Panc1 (cell line): ENCODE results near the gene MICAL2.

ENCODE experiments used
- POLR2AphosphoS5 ChIP-seq: IDR thresholded peaks from 2 replicates; pipeline ENCODE4 v1.6.1; 2012; ENCODE audit warnings: mild to moderate bottlenecking, low read depth, low read length, moderate library complexity
- REST ChIP-seq, 2 experiments: IDR thresholded peaks; 2 replicates each; pipeline ENCODE4 v1.6.1; 2011 to 2012; ENCODE audit warnings: low read depth in 2 of 2, control low read depth in 1 of 2, low read length in 1 of 2, mild to moderate bottlenecking in 1 of 2, moderate library complexity in 1 of 2; ENCODE audit not compliant: insufficient read depth in 1 of 2
- TF ChIP-seq, protein P1 (sequence below): fragments of 450-650 bp; IDR thresholded peaks from 2 replicates; pipeline ENCODE4 v1.5.1; 2017; ENCODE audit warnings: mild to moderate bottlenecking

GRCh38 chr11:12141283-12141682 is 30.9 kb downstream of the MICAL2 start:
- TF ChIP-seq REST (IDR thresholded peaks at IDR 0.05; ENCODE audit: insufficient read depth in 1 of 2, low read depth in 2 of 2, low read length in 1 of 2) (no peak), POLR2AphosphoS5 (no peak)
- TF ChIP-seq, protein P1, sequence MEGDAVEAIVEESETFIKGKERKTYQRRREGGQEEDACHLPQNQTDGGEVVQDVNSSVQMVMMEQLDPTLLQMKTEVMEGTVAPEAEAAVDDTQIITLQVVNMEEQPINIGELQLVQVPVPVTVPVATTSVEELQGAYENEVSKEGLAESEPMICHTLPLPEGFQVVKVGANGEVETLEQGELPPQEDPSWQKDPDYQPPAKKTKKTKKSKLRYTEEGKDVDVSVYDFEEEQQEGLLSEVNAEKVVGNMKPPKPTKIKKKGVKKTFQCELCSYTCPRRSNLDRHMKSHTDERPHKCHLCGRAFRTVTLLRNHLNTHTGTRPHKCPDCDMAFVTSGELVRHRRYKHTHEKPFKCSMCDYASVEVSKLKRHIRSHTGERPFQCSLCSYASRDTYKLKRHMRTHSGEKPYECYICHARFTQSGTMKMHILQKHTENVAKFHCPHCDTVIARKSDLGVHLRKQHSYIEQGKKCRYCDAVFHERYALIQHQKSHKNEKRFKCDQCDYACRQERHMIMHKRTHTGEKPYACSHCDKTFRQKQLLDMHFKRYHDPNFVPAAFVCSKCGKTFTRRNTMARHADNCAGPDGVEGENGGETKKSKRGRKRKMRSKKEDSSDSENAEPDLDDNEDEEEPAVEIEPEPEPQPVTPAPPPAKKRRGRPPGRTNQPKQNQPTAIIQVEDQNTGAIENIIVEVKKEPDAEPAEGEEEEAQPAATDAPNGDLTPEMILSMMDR = no peak
